NT2/D1 (cell line): ENCODE results near the gene GPX4.
A peak's percentile ranks its signal among the peaks of the same experiment; 100 is the strongest.

ENCODE experiments used
- DNase-seq: peaks from one replicate; pipeline ENCODE4 v3.0.0-alpha.2; 2011; ENCODE audit warnings: low read depth, low spot score
- H3K27me3 ChIP-seq: 2 replicates; pipeline ENCODE4 v1.6.0; 2011; ENCODE audit warnings: mild to moderate bottlenecking; ENCODE audit not compliant: insufficient read length, insufficient read depth
- H3K36me3 ChIP-seq: 2 replicates; pipeline ENCODE4 v1.6.1; 2011; ENCODE audit warnings: mild to moderate bottlenecking, low read length, mixed read lengths; ENCODE audit not compliant: insufficient read depth, insufficient read length
- H3K4me1 ChIP-seq: 2 replicates; pipeline ENCODE4 v1.5.1; 2011; ENCODE audit not compliant: insufficient read depth, insufficient read length
- H3K4me3 ChIP-seq: 2 replicates; pipeline ENCODE4 v1.5.1; 2011; ENCODE audit warnings: low read depth; ENCODE audit not compliant: insufficient read length
- H3K9ac ChIP-seq: 2 replicates; pipeline ENCODE4 v1.6.0; 2011; ENCODE audit warnings: low read depth; ENCODE audit not compliant: insufficient read length
- H3K9me3 ChIP-seq: 2 replicates; pipeline ENCODE4 v1.5.1; 2011; ENCODE audit warnings: mild to moderate bottlenecking, low read length; ENCODE audit not compliant: insufficient read depth
- SUZ12 ChIP-seq: IDR thresholded peaks from 2 replicates; pipeline ENCODE4 v1.6.1; 2011; ENCODE audit not compliant: insufficient read length, insufficient read depth; ENCODE audit errors: extremely low read depth
- YY1 ChIP-seq: IDR thresholded peaks from 2 replicates; pipeline ENCODE4 v1.6.1; 2011; ENCODE audit not compliant: insufficient read length, insufficient read depth
- ZNF274 ChIP-seq: IDR thresholded peaks from 2 replicates; pipeline ENCODE4 v1.6.1; 2011; ENCODE audit warnings: mild to moderate bottlenecking, low read depth, low read length

Gene GPX4

GRCh38 chr19:1094655-1094977 is 9.2 kb upstream of the GPX4 start:
- Histone ChIP-seq H3K27me3 (no peaks in the 10 kb centered on the region), H3K9ac (peak overlapping the region; percentile 98), H3K9me3 (no peaks in the 10 kb centered on the region), H3K4me1 (peaks cover 19% of the 10 kb centered on the region), H3K4me3 (peak overlapping the region; percentile 87), H3K36me3 (peaks cover 37% of the 10 kb centered on the region)
- TF ChIP-seq YY1: no peak
- TF ChIP-seq SUZ12: no peak
- TF ChIP-seq ZNF274: no peak
- no peak for DNase-seq

GRCh38 chr19:1094978-1095701 is 8.7 kb upstream of the GPX4 start, which contains the start of gene POLR2E:
TSS of gene POLR2E (minus strand) at chr19:1095375. CDS start at chr19:1095315, 60 bp downstream.
- Histone ChIP-seq H3K9ac (peak within 1 kb of the TSS; percentile 98), H3K36me3 (peaks cover 36% of the 10 kb centered on the region), H3K4me3 (peak within 1 kb of the TSS; percentile 87), H3K27me3 (no peaks in the 10 kb centered on the region), H3K4me1 (peaks cover 19% of the 10 kb centered on the region), H3K9me3 (no peaks in the 10 kb centered on the region)
- DNase-seq: peak; percentile 97
- TF ChIP-seq SUZ12 (no peak), YY1 (no peak), ZNF274 (no peak)

- Histone ChIP-seq H3K9me3 (no peaks in the 10 kb centered on the region), H3K36me3 (peaks cover 14% of the 10 kb centered on the region), H3K4me3 (no peak overlapping the region), H3K9ac (no peak overlapping the region), H3K4me1 (peaks cover 19% of the 10 kb centered on the region), H3K27me3 (no peaks in the 10 kb centered on the region)
- TF ChIP-seq ZNF274 (no peak), SUZ12 (no peak), YY1 (no peak)
- DNase-seq: no peak
Observed at GRCh38 chr19:1097810-1098176, 6.0 kb upstream of the GPX4 start.

GRCh38 chr19:1098177-1099051 is 5.4 kb upstream of the GPX4 start:
- Histone ChIP-seq H3K36me3 (peaks cover 9% of the 10 kb centered on the region), H3K4me3 (no peak overlapping the region), H3K27me3 (no peaks in the 10 kb centered on the region), H3K9ac (no peak overlapping the region), H3K9me3 (no peaks in the 10 kb centered on the region), H3K4me1 (peaks cover 18% of the 10 kb centered on the region)
- no peak for TF ChIP-seq ZNF274
- no peak for TF ChIP-seq SUZ12
- no peak for DNase-seq

- no peak for DNase-seq
- Histone ChIP-seq H3K4me1 (peaks cover 17% of the 10 kb centered on the region), H3K9ac (peak overlapping the region; percentile 59), H3K9me3 (no peaks in the 10 kb centered on the region), H3K27me3 (no peaks in the 10 kb centered on the region), H3K36me3 (peaks cover 14% of the 10 kb centered on the region), H3K4me3 (no peak overlapping the region)
- no peak for TF ChIP-seq YY1
- no peak for TF ChIP-seq ZNF274
- TF ChIP-seq SUZ12: no peak
Observed at GRCh38 chr19:1101337-1101698, 2.5 kb upstream of the GPX4 start.

- Histone ChIP-seq H3K9ac (no peak overlapping the region), H3K9me3 (no peaks in the 10 kb centered on the region), H3K4me3 (no peak overlapping the region), H3K27me3 (no peaks in the 10 kb centered on the region), H3K36me3 (peaks cover 27% of the 10 kb centered on the region), H3K4me1 (peaks cover 25% of the 10 kb centered on the region)
- no peak for DNase-seq
- TF ChIP-seq ZNF274: no peak
- TF ChIP-seq YY1: no peak
- TF ChIP-seq SUZ12: no peak
Observed at GRCh38 chr19:1102407-1103131, 1.2 kb upstream of the GPX4 start.

DNA sequence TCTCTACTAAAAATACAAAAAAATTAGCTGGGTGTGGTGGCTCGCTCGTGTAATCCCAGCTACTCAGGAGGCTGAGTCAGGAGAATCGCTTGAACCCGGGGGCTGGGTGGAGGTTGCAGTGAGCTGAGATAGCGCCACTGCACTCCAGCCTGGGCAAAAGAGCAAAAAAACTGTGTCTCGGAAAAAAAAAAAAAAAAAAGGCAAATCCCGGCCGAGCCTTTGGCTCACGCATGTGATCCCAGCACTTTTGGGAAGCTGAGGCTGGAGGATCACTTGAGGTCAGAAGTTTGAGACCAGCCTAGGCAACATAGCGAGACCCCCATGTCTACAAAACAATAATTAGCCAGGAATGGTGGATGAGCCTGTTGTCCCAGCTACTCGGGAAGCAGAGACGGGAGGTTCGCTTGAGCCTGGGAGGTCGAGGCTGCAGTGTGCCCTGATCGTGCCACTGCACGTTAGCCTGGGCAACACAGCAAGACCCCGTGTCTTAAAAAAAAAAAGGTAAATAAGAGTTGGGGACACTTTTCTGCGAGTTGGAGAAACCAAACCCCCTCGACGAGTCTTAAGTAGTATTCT is 574 bp upstream of the GPX4 start:
- H3K9ac ChIP-seq: no peak overlapping the region

More for the DNA sequence above, 574 bp upstream of the GPX4 start:
- H3K4me3 ChIP-seq: peak overlapping the region; percentile 5
- no peaks in the 10 kb centered on the region for H3K9me3 ChIP-seq
- H3K36me3 ChIP-seq: peaks cover 31% of the 10 kb centered on the region
- DNase-seq: no peak
- TF ChIP-seq SUZ12 (no peak), ZNF274 (no peak), YY1 (no peak)
- H3K4me1 ChIP-seq: peaks cover 23% of the 10 kb centered on the region
- no peaks in the 10 kb centered on the region for H3K27me3 ChIP-seq
